Hypothalamus (tissue), 51 donors: Measurements from ENCODE around the gene FBLN7.
"Not testable (repeated sequence)": the region's sequence is repeated elsewhere in the genome, so short reads cannot be mapped to it uniquely, and the experiment has no call there.

Experiments used
- DNase-seq, 51 donors: peaks; one replicate each; lab custom pipeline; 2025; lab: John Stamatoyannopoulos, UW

Gene FBLN7

GRCh38 chr2:112181571-112182290, 43.5 kb downstream of the FBLN7 start:
- no peak for DNase-seq

GRCh38 chr2:112182581-112183034, 44.4 kb downstream of the FBLN7 start:
- DNase-seq: no peak

GRCh38 chr2:112183327-112184025, 45.3 kb downstream of the FBLN7 start:
- DNase-seq: no peak

DNA sequence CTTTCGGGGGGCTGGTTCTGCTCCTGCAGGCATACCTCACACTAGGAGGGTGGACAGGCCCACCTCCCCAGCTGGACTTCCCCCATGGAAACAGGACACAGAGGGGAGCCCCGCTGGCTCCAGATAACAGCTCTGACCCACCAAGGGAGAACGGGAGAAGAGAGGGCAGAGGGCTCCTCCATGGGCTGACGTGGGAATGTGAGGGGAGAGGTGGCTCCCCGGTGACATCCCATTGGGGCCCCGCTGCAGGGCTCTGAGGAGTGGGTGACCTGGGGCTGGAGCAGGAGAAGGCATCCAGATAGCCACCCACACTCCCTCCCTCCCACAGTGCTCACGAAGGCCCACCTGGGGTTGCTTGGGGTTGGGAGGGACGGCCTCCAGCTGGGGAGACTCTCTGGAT, 45.9 kb downstream of the FBLN7 start:
- no peak for DNase-seq

DNA sequence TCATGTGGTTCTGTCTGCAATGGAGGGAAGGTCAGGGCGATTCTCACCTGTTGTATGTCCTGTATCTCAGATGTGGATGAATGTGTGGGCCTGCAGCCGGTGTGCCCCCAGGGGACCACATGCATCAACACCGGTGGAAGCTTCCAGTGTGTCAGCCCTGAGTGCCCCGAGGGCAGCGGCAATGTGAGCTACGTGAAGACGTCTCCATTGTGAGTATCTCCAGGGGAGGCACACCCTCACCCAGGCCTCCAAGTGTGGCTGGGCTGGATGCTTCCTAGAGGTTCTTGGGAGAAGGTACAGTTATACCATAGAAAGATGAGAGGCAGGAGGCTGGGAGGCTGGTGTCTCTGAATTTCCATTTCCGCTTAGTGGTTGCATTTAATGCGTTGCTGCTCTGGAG, 46.9 kb downstream of the FBLN7 start:
- no peak for DNase-seq

GRCh38 chr2:112187046-112187715, 49.0 kb downstream of the FBLN7 start:
- no peak for DNase-seq

GRCh38 chr2:112187805-112188596, 49.8 kb downstream of the FBLN7 start:
- DNase-seq: no peak

DNA sequence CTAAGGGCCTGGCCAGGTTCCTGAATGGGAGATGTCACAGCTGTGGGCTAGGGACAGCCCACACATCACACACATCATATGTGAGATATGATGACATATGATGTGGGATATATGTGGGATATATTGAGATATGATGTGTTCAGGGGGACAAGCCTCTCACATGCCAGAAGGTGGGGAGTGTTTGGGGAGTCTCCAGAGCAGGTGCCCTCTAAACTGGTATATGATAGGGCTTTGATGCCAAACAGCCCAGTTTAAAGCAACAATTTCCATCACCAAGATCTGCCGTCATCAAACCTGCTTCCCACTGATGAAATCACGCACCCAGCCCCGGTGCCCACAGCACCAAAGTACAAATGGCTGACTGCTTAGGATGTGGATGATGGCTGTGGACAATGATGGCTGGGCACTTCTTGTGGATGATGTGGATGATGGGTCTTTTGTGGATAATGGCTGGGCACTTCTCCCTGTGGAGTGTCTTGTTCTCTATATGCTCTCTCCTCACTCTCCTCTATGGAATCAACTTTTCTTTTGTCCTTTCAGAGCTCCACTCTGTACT, 50.9 kb downstream of the FBLN7 start:
- no peak for DNase-seq

DNA sequence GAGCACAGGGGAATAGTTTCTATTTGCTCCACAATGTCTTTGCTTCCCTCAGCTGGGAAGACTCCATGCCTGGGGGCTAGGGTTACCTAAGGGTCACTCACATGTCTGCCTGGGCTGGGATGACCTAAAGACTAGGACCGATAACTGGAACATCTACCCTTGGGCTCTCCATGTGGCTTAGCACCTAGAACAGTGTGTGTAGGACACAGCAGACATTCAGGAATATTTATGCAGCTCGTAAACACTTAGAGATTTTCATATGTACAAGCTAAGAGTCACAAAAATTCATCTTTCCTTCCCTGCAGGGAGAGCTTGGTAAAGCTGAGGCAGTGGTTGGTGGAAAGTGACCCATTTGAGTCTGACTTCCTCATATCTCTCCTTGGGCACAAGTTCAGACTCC, 55.8 kb downstream of the FBLN7 start:
- DNase-seq: no peak

DNA sequence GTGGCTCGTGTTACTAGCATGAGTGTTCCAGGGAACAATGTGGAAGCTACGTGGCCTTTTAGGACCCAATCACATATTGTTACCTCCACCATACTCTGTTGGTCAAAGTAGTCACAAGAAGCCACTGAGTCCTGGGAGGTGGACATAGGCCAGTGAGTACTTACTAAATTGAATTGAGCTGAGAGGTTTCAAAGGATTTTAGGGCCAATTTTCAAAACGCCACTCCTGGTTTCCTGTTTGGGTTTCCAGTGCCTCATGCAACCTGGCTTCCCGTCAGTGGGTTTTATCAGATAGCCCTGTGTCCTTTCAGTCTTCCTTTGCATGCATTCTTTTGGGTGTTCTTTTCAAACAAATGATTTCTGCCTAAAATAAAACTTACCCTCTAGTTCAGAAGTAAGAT, 56.3 kb downstream of the FBLN7 start:
- DNase-seq: no peak

- DNase-seq: no peak
These were observed 57.1 kb downstream of the FBLN7 start for GRCh38 chr2:112195167-112195766.

GRCh38 chr2:112195950-112196349, 57.8 kb downstream of the FBLN7 start:
- DNase-seq: no peak

DNA sequence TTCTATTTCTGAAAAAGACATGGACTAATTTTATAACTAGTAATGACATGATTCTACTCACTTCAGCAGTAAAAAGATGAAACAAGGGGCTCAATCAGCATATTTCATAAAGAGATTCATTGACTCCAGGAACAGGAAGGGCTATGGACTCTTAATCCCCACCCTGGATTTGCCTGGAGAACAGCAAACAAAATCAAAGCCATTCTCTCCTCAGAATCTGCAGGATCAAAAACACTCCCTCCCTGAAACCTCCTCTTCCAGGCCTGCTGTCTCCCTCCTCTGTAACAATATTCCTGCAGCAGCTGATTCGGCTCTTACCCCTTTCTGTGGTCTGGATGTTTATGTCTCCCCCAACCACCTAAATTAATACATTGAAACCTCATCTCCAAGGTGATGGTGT, 59.7 kb downstream of the FBLN7 start:
- no peak for DNase-seq

DNA sequence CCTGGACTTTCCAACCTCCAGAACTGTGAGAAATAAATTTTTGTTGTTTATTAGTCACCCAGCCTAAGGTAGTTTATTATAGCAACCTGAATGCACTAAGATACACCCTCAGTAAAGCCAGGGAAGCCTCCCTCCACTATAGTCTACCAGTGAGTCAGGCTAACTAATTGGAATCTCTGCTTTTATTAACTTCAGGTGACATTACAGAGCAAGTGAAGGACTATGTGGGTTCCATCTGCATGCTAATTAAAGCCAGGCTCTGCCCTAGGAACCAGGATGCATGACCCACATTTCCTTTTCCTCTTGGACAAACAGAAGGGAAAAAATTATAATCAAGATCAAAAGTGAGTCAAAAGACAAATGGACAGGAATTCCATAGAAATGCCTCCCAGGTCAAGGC, 60.6 kb downstream of the FBLN7 start:
- DNase-seq: no peak

GRCh38 chr2:112199188-112199587, 61.0 kb downstream of the FBLN7 start:
- DNase-seq: no peak

DNA sequence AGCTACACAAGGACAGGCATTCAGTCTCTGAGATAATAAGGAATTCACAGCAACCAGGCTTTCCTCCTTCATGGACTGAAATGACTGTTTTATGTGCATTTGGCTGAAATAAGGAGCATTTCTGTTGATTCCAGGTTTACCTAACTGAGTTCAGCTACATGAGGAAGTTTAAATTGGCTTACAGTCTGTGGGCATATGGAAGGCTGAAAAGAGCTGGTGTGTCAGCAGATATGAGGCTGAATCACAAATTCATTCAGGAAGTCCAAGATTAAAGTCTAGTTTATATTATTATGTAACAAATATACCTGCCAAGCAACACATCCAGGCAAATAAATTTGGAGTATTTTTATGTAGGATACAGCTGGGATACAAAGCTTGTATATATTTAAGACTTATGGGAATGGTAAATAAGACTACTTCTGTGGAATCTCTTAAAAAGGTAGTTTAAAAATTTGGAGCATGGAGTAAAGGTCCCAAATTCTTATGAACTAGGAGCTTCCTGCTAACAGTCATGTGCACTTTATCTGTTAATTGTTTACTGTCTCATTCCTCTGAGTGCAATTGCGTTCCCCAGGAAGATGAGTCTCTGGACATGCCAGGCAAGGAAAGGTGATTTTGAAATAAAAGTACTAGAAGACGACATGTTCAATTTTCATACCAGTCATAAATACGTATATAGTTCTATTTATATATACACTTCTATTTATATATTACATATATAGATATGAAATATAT, 63.7 kb downstream of the FBLN7 start:
- DNase-seq: no peak

DNA sequence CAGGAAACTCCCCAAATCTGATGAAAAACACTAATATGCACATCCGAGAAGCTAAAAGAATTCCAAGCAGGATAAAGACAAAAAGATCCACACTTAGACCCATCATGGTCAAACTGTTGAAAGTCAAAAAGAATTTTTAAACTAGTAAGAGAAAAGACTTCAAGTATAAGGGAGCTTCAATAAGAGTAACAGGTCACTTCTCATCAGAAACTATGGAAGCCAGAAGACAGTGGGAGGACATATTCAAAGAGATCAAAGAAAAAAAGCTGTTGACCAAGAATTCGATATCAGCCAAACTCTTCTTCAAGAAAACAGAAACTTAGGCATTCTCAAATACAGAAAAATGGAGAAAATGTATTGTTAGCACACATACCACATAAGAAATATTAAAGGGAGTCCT, 66.2 kb downstream of the FBLN7 start:
- DNase-seq: no peak

- not testable (repeated sequence) for DNase-seq
These were observed 69.7 kb downstream of the FBLN7 start for GRCh38 chr2:112207905-112208304.

DNA sequence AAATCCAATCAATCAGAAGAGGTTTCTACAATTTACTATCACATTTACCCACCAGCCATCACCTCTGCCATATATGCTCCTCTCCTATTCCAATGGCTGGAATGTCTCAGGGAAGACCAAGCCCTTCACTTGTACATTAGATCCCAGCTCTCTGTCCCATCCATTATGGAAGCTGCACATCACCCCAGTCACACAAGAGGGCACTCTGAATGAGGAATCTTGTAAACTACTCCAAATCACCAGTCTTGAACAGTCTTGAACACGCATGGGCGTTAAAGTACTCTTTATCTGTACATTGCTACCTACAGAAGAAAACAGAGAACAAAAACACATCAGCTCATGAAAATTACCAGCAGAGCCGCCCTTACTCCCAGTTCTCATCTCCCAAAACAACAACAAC, 78.0 kb downstream of the FBLN7 start:
- DNase-seq: peak in 1 of 51 donors; percentile 2

GRCh38 chr2:112217854-112218253, 79.7 kb downstream of the FBLN7 start:
- peak in 1 of 51 donors; percentile 6 for DNase-seq
